K562 (cell line): ENCODE measurements around the gene GSG1.

ENCODE experiments used
- CBX3 ChIP-seq, 2 experiments: IDR thresholded peaks; 1 replicate in 1 of 2; 2 replicates in 1 of 2; pipeline ENCODE4 v1.6.1; 2012; ENCODE audit warnings: inconsistent platforms in 2 of 2, low read length in 2 of 2, borderline replicate concordance in 1 of 2, control low read depth in 1 of 2
- CREB5 ChIP-seq: fragments of 250-450 bp; sonication (Bioruptor Pico); IDR thresholded peaks from 2 replicates; pipeline ENCODE4 v1.5.0; 2020; ENCODE audit warnings: mild to moderate bottlenecking
- CTCF ChIP-seq, 3 experiments: IDR thresholded peaks in 2 of 3; conservative IDR thresholded peaks in 1 of 3; 2 replicates each; pipeline ENCODE4 v1.5.1; 2011 to 2012; ENCODE audit warnings: low read length in 3 of 3, mild to moderate bottlenecking in 3 of 3, control low read depth in 2 of 3, improper control_type of control experiment in 1 of 3, inconsistent platforms in 1 of 3, low read depth in 1 of 3, mixed read lengths in 1 of 3, moderate library complexity in 1 of 3; ENCODE audit not compliant: insufficient read depth in 2 of 3
- ELF4 ChIP-seq: fragments of 450-650 bp; formaldehyde crosslinking; IDR thresholded peaks from 2 replicates; pipeline ENCODE4 v1.4.0; 2022; ENCODE audit warnings: missing genetic modification characterization
- HMGXB4 ChIP-seq: sonication (generic); formaldehyde crosslinking; IDR thresholded peaks from 2 replicates; pipeline ENCODE4 v1.8.1; 2023; ENCODE audit warnings: mild to moderate bottlenecking, missing genetic modification reagents
- POLR2A ChIP-seq: fragments of 450-650 bp; conservative IDR thresholded peaks from 2 replicates; pipeline ENCODE4 v1.6.1; 2016
- TFAP4 ChIP-seq: sonication (generic); formaldehyde crosslinking; IDR thresholded peaks from 2 replicates; pipeline ENCODE4 v1.8.0; 2022; ENCODE audit warnings: missing genetic modification reagents, mild to moderate bottlenecking, moderate library complexity, borderline replicate concordance
- YBX1 ChIP-seq: fragments of 450-650 bp; IDR thresholded peaks from 2 replicates; pipeline ENCODE4 v1.7.1; 2016; ENCODE audit warnings: mild to moderate bottlenecking
- ZNF407 ChIP-seq: fragments of 450-650 bp; IDR thresholded peaks from 2 replicates; pipeline ENCODE4 v1.6.1; 2016; ENCODE audit warnings: low read depth

- TF ChIP-seq YBX1 (no peak), ELF4 (CRISPR knock-in tag) (no peak), CREB5 (CRISPR knock-in tag) (no peak), ZNF407 (no peak), HMGXB4 (CRISPR knock-in tag) (no peak), POLR2A (no peak), TFAP4 (CRISPR knock-in tag) (no peak), CBX3 (IDR thresholded peaks at IDR 0.05; ENCODE audit: borderline replicate concordance in 1 of 2, low read length in 2 of 2) (no peak), CTCF (IDR thresholded peaks at IDR 0.05 in 2 of 3, conservative IDR thresholded peaks at IDR 0.05 in 1 of 3; ENCODE audit: insufficient read depth in 2 of 3, low read depth in 1 of 3, low read length in 3 of 3) (no peak)
These were observed 23.0 kb upstream of the GSG1 start for GRCh38 chr12:13126494-13126893.
